Right cardiac atrium (tissue), 5 donors: ENCODE measurements around the gene BRD3. TPM values are rescaled to one million over a fixed set of nuclear protein-coding genes. Genes with fewer than 3 reads are reported as not detected.

Source experiments
- ATAC-seq, 2 donors: fragments of 200-7000 bp; cut with Tn5 transposase; one replicate each; pipeline versions ENCODE4 v1.8.0 to v1.9.1; 2020; ENCODE audit warnings: moderate library complexity in 2 of 2, mild to moderate bottlenecking in 1 of 2
- DNase-seq, 3 donors: peaks; one replicate each; pipeline ENCODE4 v3.0.0-alpha.2; 2020
- H3K27ac ChIP-seq: one replicate; pipeline ENCODE4 v1.5.1; 2013; ENCODE audit warnings: mild to moderate bottlenecking, low read length, control low read depth, moderate library complexity
- H3K27me3 ChIP-seq: one replicate; pipeline ENCODE4 v1.6.1; 2013; ENCODE audit not compliant: control insufficient read depth, insufficient read depth
- H3K4me1 ChIP-seq: one replicate; pipeline ENCODE4 v1.6.1; 2013; ENCODE audit warnings: low read length; ENCODE audit not compliant: control insufficient read depth, insufficient read depth
- H3K4me3 ChIP-seq: one replicate; pipeline ENCODE4 v1.5.1; 2013; ENCODE audit warnings: low read length, control low read depth
- H3K9me3 ChIP-seq: one replicate; pipeline ENCODE4 v1.6.1; 2013; ENCODE audit warnings: low read length; ENCODE audit not compliant: control insufficient read depth
- WGBS: extraction: QIAGEN DNeasy Blood & Tissue Kit; methylation state at CpG from one replicate; pipeline ENCODE4 v1.1.7; 2013; 5-methylcytosine and 5-hydroxymethylcytosine counted together
- intact Hi-C, 4 donors: fragments of 100-400 bp; cut with DNase I; formaldehyde crosslinking; loops; one replicate each; pipeline versions ENCODE4 v1.11.0 to v1.14.0; 2022 to 2023
- polyA plus RNA-seq: library from polyadenylated mRNA; stranded (reverse); fragments of 200-250 nt; gene quantifications from one replicate; pipeline ENCODE4 v1.2.3, GENCODE V29; 2013
- total RNA-seq, 4 donors: library from RNA; stranded (reverse); fragmentation: NEBNext Ultra II Directional; extraction: Animal tissue kit (Norgen Biotek cat#: 25700); gene quantifications; one replicate each; pipeline ENCODE4 v1.2.1, GENCODE V29; 2021
- donor health status: healthy with polysubstance abuse.
- donor health status: DM: no; HTN: yes; CAD: no.
- donor health status: DM: no; HTN: no; CAD: no.
- donor health status: DM: no; HTN: yes; CAD: no; lungs with severe emphysema.
- donor health status: DM: yes; HTN: yes; CAD: no.

The BRD3 gene
- total and polyA plus RNA-seq, 5 donors, result 13.0 to 37.3 (median 30.3) TPM

DNA sequence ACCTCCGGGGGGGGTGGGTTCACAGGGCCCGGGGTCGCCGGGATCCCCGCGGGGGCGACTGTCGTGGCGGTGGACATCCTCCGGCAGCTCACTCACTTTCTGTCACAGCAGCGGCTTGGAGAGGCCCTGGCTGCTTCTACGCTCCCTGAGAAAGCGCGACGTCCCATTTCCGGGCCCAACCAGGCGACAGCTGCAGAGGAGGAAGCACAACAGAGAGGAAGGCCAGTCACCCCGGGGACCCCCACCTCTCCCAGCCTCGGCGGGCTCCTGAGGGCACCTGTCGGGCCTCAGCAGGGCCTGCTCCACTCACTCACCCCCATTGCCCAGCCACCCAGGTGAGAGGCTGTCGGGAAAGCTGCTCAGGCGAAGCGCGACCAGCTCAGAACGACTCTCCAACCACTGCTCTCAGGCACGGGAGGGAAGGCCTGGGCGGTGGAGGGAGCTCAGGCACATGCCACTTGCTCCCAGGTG lies 14.4 kb downstream of the BRD3 start:
- H3K9me3 ChIP-seq, result no peaks in the 10 kb centered on the region
- no peak overlapping the region for H3K4me3 ChIP-seq
- no peaks in the 10 kb centered on the region for H3K27me3 ChIP-seq
- H3K27ac ChIP-seq, result no peak overlapping the region
- DNase-seq, result peak in 2 of 3 donors; percentile 47 to 54
- ATAC-seq, result no peak
- intact Hi-C loops, result no loop called here
- H3K4me1 ChIP-seq, result peaks cover 16% of the 10 kb centered on the region
- 85% methylated on average over 28 of the region's 28 CpGs for WGBS

DNA sequence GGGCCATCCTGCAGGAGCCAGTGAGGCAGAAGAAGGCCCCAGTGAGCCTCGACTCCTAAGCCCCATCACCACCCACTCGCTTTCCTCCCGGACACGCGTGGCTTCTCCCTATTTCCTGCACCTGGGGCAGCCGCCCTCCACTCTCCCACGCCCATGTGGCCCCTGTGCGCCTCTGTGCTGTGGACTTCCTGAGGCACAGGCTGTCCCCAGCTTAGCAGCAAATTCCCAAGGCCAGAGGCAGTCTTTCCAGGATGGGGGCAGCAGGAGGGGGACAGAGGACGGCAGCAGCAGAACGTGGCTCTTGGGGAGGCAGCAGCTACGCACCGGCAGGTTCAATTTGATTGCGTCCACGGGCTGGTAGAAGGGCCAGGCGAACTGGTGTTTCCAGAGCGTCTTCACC lies 14.9 kb downstream of the BRD3 start:
- H3K27ac ChIP-seq, result no peak overlapping the region
- H3K27me3 ChIP-seq, result no peaks in the 10 kb centered on the region
- DNase-seq, result peak in 2 of 3 donors; percentile 32 to 42
- WGBS, result 85% methylated on average over 16 of the region's 16 CpGs
- no peak overlapping the region for H3K4me3 ChIP-seq
- intact Hi-C loops, result no loop called here
- no peak for ATAC-seq
- no peaks in the 10 kb centered on the region for H3K9me3 ChIP-seq
- H3K4me1 ChIP-seq, result peaks cover 16% of the 10 kb centered on the region

DNA sequence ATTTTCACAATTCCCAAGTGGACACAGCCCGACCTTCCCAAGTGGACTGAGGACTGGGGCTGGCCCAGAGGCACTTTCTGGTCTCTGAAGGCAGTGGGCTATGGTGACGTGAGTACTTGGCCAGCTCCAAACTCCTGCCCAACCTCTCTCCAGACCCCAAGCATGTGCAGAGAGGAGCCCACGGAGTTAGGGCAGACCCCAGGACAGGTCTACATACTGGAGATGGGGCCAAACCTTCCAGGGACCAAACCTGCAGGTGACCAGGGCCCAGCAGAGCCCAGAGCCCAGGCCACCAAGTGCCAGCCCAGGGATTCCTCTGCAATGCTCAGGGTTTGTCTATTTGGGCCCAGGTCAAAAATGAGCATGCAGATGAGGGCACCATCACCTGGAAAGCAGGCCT lies 15.3 kb downstream of the BRD3 start:
- peak in 1 of 3 donors; percentile 19 for DNase-seq
- H3K27ac ChIP-seq, result no peak overlapping the region

DNA sequence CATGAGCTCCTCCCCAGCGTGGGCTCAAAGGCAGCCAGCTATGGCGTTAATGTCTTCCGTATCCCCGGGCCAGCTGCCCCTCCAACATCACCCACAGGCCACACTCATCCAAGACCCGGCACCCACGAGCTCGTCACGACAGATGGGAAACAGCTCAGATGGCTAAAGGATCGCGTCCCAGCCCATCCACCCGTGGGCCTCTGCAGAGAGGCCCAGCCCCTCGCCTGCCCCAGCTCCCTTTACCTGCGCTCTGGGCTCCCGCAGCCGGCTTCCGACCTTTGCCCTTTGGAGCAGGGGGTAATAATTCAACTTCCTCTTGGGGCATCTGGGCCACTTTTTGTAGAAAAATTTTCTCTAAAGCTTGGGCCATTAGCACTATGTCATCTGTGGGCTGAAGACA lies 16.5 kb downstream of the BRD3 start:
- Histone ChIP-seq H3K27ac (no peak overlapping the region), H3K9me3 (no peaks in the 10 kb centered on the region), H3K27me3 (no peaks in the 10 kb centered on the region), H3K4me1 (peaks cover 9% of the 10 kb centered on the region), H3K4me3 (no peak overlapping the region)
- ATAC-seq (no peak), DNase-seq (peak in 2 of 3 donors; percentile 41 to 49)
- intact Hi-C loops, result no loop called here
- 91% methylated on average over 16 of the region's 16 CpGs for WGBS

More for the DNA sequence above, 15.3 kb downstream of the BRD3 start:
- H3K4me1 ChIP-seq, result peaks cover 16% of the 10 kb centered on the region
- no peaks in the 10 kb centered on the region for H3K27me3 ChIP-seq
- H3K9me3 ChIP-seq, result no peaks in the 10 kb centered on the region
- ATAC-seq, result no peak
- H3K4me3 ChIP-seq, result no peak overlapping the region
- intact Hi-C loops, result no loop called here
- WGBS, result 83% methylated on average over 3 of the region's 3 CpGs

DNA sequence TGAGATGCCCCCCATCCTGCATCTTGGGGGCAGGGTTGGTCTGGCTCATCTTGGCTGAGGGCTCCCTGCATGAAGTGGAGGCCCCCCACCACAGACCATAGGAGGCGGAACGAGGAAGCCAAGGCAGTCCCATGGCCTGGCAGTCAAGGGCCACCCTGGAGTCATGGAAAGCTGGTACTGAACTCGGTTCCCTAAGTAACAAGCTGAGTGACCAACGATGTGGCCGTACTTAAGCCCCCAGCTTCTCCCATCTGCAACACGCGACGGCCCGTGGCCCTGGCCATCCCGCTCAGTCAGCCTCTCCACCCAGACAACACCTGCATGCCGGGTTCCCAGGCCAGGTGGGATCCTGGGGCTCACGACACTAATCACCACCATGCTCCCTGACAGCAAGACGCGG lies 17.1 kb downstream of the BRD3 start:
- ATAC-seq (no peak), DNase-seq (peak in 2 of 3 donors; percentile 21 to 40)
- 84% methylated on average over 14 of the region's 14 CpGs for WGBS
- Histone ChIP-seq H3K4me3 (no peak overlapping the region), H3K27me3 (no peaks in the 10 kb centered on the region), H3K4me1 (peaks cover 5% of the 10 kb centered on the region), H3K27ac (no peak overlapping the region), H3K9me3 (no peaks in the 10 kb centered on the region)
- intact Hi-C loops, result no loop called here

DNA sequence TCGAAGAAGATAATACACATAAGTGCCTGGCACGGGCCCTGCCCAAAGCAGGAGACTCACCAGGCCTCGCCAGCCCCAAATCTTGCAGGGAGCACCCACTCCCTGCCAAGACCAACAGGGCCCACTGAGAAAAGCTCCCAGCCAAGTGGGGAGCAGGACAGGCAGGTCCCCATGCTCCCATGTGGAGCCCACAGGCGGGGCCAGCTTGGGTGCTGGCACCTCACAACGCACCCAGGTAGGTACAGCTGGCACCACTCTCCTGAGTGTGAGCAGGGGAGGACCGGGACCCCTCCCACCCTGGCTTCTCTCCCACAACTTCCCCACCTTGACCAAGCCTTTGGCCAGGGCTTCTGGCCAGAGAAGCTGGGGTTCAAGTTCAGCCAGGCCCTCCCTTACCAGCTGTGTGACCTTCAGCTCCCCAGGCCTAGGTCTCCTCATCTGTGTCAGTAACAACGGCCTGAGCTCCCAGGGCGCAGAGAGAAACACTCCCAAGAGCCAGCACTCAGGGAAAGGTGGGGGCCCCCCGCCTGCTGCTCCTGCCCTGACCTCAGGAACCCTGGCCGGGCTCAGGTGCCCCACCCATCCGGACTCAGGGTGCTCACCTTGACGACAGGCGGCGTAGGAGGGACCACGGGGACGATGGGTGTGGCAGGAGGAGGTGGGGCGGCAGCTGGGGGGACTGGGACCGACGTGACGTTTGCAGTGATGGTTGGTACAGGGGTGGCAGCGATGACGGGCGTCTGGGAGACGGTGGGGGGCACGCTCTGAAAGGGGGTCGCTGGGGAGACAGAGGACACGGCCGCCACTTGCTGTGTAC lies 17.8 kb downstream of the BRD3 start:
- intact Hi-C loops, result no loop called here
- 90% methylated on average over 28 of the region's 28 CpGs for WGBS
- DNase-seq (peak in 2 of 3 donors; percentile 47 to 61), ATAC-seq (no peak)
- no peaks in the 10 kb centered on the region for H3K9me3 ChIP-seq
- H3K4me1 ChIP-seq, result no peaks in the 10 kb centered on the region
- H3K4me3 ChIP-seq, result no peak overlapping the region
- peak overlapping the region; percentile 14 for H3K27ac ChIP-seq
- H3K27me3 ChIP-seq, result no peaks in the 10 kb centered on the region

DNA sequence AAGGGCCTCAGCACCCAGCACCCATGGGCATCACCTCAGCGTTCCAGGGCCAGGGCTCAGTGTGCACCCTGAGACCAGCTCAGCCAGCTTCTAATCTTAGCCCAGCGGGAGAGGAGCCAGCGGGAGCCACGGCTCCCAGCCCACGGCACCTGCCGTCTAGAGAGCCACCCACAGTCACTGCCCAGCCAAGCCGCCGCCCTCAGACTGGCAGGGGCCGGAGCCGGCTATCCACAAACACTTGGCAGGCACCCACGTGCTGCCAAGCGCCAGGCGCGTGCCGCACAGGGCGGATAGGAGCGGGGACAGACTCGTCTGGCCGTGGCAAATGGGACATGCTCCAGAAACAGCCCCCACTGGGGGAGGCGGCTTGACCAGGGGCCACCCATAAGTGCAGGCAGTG lies 18.6 kb downstream of the BRD3 start:
- H3K4me1 ChIP-seq, result no peaks in the 10 kb centered on the region
- H3K4me3 ChIP-seq, result no peak overlapping the region
- no peaks in the 10 kb centered on the region for H3K27me3 ChIP-seq
- ATAC-seq, result peak; percentile 61 to 68
- intact Hi-C loops, result no loop called here
- DNase-seq, result peak; percentile 55 to 88 (median 86)
- H3K27ac ChIP-seq, result no peak overlapping the region
- H3K9me3 ChIP-seq, result no peaks in the 10 kb centered on the region
- WGBS, result 56% methylated on average over 20 of the region's 20 CpGs

DNA sequence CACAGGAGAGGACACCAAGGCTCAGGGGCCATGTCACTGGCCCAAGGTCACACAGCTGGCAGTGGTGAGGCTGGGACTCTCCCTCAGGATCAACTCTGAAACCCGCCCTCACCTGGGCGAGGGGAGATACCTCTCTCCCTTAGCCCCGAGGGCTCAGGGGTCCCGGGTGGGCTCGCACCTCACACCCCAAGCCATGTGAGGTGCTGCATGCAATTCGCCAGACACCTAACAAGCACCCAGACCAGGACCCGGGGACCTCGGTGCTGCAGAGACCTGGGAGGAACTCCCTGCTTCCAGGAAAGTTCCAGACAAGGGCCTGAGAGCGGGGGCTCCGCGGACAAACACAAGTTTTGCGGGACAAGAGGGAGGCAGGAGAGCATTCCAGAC lies 19.3 kb downstream of the BRD3 start:
- Histone ChIP-seq H3K4me3 (no peak overlapping the region), H3K4me1 (no peaks in the 10 kb centered on the region), H3K27ac (no peak overlapping the region), H3K9me3 (no peaks in the 10 kb centered on the region), H3K27me3 (no peaks in the 10 kb centered on the region)
- ATAC-seq (no peak), DNase-seq (peak in 1 of 3 donors; percentile 40)
- intact Hi-C loops, result no loop called here
- WGBS, result 93% methylated on average over 12 of the region's 12 CpGs

DNA sequence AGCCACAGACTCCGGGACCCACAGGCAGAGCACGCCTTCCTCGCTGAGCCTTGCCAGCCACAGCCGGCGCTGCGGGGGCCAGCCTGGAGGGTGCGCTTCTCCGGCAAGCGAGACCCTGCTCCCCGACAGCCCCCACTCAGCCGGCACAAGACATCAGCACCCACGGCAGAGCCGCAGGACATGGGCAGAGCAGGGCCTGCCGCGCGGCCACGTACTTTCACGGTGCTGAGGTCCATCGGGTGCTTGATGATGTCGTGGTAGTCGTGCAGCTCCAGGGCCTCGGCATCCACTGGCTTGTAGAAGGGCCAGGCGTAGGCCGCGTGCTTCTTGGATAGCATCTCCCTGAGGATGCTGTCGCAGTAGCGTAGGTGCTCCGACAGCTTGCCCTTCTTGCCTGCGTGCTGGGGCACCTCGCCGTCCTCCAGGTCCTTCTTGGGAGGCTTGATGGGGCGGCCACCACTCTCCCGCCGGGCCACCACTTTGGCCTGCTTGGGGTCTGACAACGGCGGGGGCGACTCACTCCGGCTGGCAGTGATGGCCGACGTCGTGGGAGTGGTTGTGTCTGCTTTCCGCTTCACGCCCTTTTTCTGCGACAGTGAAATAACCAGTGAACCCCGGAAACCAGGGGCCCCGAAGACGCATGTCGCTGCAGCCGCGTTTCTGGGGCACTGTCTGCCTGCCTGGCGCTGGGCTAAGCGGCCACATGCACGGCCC lies 19.8 kb downstream of the BRD3 start:
- no peaks in the 10 kb centered on the region for H3K27me3 ChIP-seq
- DNase-seq, result peak in 2 of 3 donors; percentile 46 to 62
- ATAC-seq, result no peak
- H3K4me3 ChIP-seq, result no peak overlapping the region
- WGBS, result 95% methylated on average over 53 of the region's 53 CpGs
- H3K9me3 ChIP-seq, result no peaks in the 10 kb centered on the region
- intact Hi-C loops, result no loop called here
- no peaks in the 10 kb centered on the region for H3K4me1 ChIP-seq
- H3K27ac ChIP-seq, result no peak overlapping the region

DNA sequence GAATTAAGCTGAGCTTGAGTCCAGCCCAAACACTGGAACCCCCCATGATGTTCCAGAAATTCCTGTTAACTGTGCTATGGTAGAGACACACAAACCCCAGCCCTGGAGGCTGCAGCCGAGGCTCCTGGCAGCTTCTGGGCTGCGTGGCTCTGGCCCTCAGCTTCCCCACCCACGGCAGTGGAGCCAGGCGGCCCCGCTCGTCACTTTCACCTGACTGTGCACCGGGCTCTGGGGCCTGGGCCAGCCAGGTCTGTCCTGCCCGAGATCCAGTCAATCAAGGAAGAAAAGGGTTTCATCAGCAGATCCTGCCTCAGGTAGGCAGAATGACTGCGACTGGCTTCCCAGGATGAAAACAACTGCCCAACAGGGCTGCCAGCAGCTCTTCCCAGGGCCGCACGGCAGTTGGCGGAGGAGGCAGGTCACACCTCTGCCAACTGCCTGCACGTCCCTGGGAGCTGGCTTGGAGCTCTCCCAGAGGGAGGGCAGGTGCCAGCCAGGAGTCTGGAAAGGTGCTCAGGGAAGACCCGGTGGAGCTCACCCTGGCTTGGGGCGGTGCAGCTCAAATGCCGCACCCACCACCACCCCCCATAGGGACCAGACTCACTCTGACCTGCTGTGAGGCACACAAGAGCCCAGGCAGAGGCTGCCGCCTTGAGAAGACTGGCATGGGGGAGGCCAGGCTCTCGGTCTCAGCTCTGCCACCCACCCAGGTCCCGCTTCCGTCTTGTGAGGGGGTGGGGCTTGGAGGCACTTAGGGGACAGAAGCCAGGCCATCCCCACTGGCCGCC lies 20.7 kb downstream of the BRD3 start:
- H3K4me1 ChIP-seq, result no peaks in the 10 kb centered on the region
- no peaks in the 10 kb centered on the region for H3K27me3 ChIP-seq
- no peaks in the 10 kb centered on the region for H3K9me3 ChIP-seq
- H3K4me3 ChIP-seq, result no peak overlapping the region
- intact Hi-C loops, result no loop called here
- H3K27ac ChIP-seq, result no peak overlapping the region
- no peak for ATAC-seq
- peak in 2 of 3 donors; percentile 46 to 50 for DNase-seq
- 82% methylated on average over 21 of the region's 21 CpGs for WGBS
